HEK293 (cell line): ENCODE results near the gene LARP1.

Experiments
- CTCF ChIA-PET: fragments of 350-600 bp; formaldehyde crosslinking; extraction: SDS; loops from one replicate; lab custom pipeline; 2021; ENCODE audit warnings: antibody characterized with exemption; lab: Yijun Ruan, JAX
- POLR2A ChIA-PET: fragments of 300-600 bp; formaldehyde crosslinking; extraction: SDS; loops from one replicate; lab custom pipeline; 2020; ENCODE audit warnings: antibody characterized with exemption, inconsistent platforms; lab: Yijun Ruan, JAX
- H3K27ac ChIP-seq: fragments of 200-500 bp; sonication (Bioruptor generic); 2 replicates; pipeline ENCODE4 v1.5.1; 2014; ENCODE audit warnings: low read depth, low read length, control low read depth, inconsistent platforms; ENCODE audit errors: extremely low read depth
- H3K36me3 ChIP-seq, 2 experiments: fragments of 200-500 bp in 1 of 2; sonication (Bioruptor generic) in 1 of 2; 1 replicate in 1 of 2; 2 replicates in 1 of 2; pipeline ENCODE4 v1.5.1; 2014 to 2017; ENCODE audit warnings: inconsistent platforms in 2 of 2, low read length in 2 of 2; ENCODE audit not compliant: control insufficient read depth in 2 of 2, insufficient read depth in 1 of 2
- H3K4me1 ChIP-seq: fragments of 200-500 bp; sonication (Bioruptor generic); 2 replicates; pipeline ENCODE4 v1.5.1; 2014; ENCODE audit warnings: mild to moderate bottlenecking, low read length, inconsistent platforms; ENCODE audit not compliant: control insufficient read depth, insufficient read depth
- H3K4me3 ChIP-seq: 2 replicates; pipeline ENCODE4 v1.5.1; 2011; ENCODE audit warnings: low read depth, mild to moderate bottlenecking, control low read depth, low read length, moderate library complexity
- H3K9me3 ChIP-seq: fragments of 200-500 bp; sonication (Bioruptor generic); 2 replicates; pipeline ENCODE4 v1.5.1; 2014; ENCODE audit warnings: low read depth, low read length, inconsistent platforms; ENCODE audit not compliant: control insufficient read depth, insufficient read depth
- ATF2 ChIP-seq: fragments of 450-650 bp; formaldehyde crosslinking; IDR thresholded peaks from 2 replicates; pipeline ENCODE4 v1.5.1; 2016; ENCODE audit warnings: missing biosample characterization, missing genetic modification characterization, low read depth
- GLI4 ChIP-seq: fragments of 450-650 bp; formaldehyde crosslinking; IDR thresholded peaks from 2 replicates; pipeline ENCODE4 v1.5.1; 2016; ENCODE audit warnings: missing biosample characterization, missing genetic modification characterization
- KLF1 ChIP-seq: fragments of 450-650 bp; formaldehyde crosslinking; IDR thresholded peaks from 2 replicates; pipeline ENCODE4 v1.5.1; 2016; ENCODE audit warnings: missing biosample characterization, missing genetic modification characterization
- REST ChIP-seq: fragments of 450-650 bp; formaldehyde crosslinking; IDR thresholded peaks from 2 replicates; pipeline ENCODE4 v1.5.1; 2016; ENCODE audit warnings: missing biosample characterization, missing genetic modification characterization
- SP3 ChIP-seq: fragments of 450-650 bp; formaldehyde crosslinking; IDR thresholded peaks from 2 replicates; pipeline ENCODE4 v1.5.1; 2016; ENCODE audit warnings: missing biosample characterization, missing genetic modification characterization
- ZIC2 ChIP-seq: fragments of 450-650 bp; formaldehyde crosslinking; IDR thresholded peaks from 2 replicates; pipeline ENCODE4 v1.5.1; 2016; ENCODE audit warnings: missing biosample characterization, missing genetic modification characterization
- ZNF132 ChIP-seq: fragments of 450-650 bp; formaldehyde crosslinking; IDR thresholded peaks from 2 replicates; pipeline ENCODE4 v1.5.1; 2017; ENCODE audit warnings: missing biosample characterization, missing genetic modification characterization, borderline replicate concordance
- ZNF157 ChIP-seq: fragments of 450-650 bp; formaldehyde crosslinking; IDR thresholded peaks from 2 replicates; pipeline ENCODE4 v1.5.1; 2016; ENCODE audit warnings: missing biosample characterization, missing genetic modification characterization
- ZNF223 ChIP-seq: fragments of 450-650 bp; formaldehyde crosslinking; IDR thresholded peaks from 2 replicates; pipeline ENCODE4 v1.5.1; 2016; ENCODE audit warnings: missing biosample characterization, missing genetic modification characterization
- ZNF24 ChIP-seq: fragments of 450-650 bp; formaldehyde crosslinking; IDR thresholded peaks from 2 replicates; pipeline ENCODE4 v1.5.1; 2016; ENCODE audit warnings: missing biosample characterization, missing genetic modification characterization
- ZNF645 ChIP-seq: fragments of 450-650 bp; formaldehyde crosslinking; IDR thresholded peaks from 2 replicates; pipeline ENCODE4; 2016; ENCODE audit warnings: missing biosample characterization, missing genetic modification characterization
- ZNF791 ChIP-seq: fragments of 450-650 bp; formaldehyde crosslinking; IDR thresholded peaks from 2 replicates; pipeline ENCODE4 v1.5.1; 2016; ENCODE audit warnings: missing biosample characterization, missing genetic modification characterization
- TF ChIP-seq, protein P1 (sequence below): fragments of 450-650 bp; formaldehyde crosslinking; IDR thresholded peaks from 2 replicates; pipeline ENCODE4 v1.5.1; 2017; ENCODE audit warnings: missing biosample characterization, missing genetic modification characterization
- TF ChIP-seq, protein P2 (sequence below): fragments of 450-650 bp; formaldehyde crosslinking; IDR thresholded peaks from 2 replicates; pipeline ENCODE4 v1.5.1; 2016; ENCODE audit warnings: missing biosample characterization, missing genetic modification characterization

The LARP1 gene

GRCh38 chr5:154713615-154714125 is 41.5 kb upstream of the LARP1 start (continued):
- no peak for TF ChIP-seq ATF2 (tag by site-specific recombination)

DNA sequence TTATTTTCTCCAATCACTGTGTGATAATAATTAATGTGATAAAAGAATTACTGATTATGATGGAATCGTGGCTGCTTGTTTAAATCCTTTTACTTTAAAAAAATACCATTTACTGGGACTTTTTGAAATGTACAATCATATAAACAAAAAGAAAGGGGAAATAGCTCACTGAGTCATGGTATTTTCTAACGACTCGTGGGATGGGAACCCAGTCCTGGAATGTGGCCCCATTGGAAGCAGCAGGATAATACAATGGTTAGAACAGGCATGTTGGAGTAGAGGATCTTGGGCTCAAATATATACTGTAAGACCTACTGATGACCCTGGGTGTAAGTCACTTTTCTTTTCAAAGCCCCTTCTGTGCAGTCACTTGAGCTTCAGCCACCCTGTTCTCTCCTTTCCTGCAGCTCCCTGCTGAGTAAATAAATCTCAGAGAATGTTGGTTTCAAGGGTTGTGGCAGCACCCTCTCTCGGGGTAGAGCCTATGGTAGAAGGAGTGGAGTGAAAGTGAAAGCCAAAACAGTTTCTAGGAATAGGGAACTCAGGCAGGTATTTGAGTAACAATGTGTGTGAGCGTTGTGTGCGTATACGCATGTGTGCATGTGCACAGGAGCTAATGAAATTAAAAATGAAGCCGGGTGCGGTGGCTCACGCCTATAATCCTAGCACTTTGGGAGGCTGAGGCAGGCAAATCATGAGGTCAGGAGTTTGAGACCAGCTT is 40.8 kb upstream of the LARP1 start:
- H3K4me1 ChIP-seq, result peaks cover 3% of the 10 kb centered on the region; the same call in 1 of the 2 replicates
- H3K9me3 ChIP-seq, result no peaks in the 10 kb centered on the region
- no peak overlapping the region for H3K27ac ChIP-seq
- POLR2A ChIA-PET, result no interaction called here
- H3K36me3 ChIP-seq, result no peaks in the 10 kb centered on the region
- no peak overlapping the region for H3K4me3 ChIP-seq
- CTCF ChIA-PET, result interaction anchor here (0.6 to 0.7 kb wide), 4 partner anchors 16 to 1929 kb away, joined by 3 read pairs; no protein-coding TSS in a partner anchor
- no peak for TF ChIP-seq ZNF223 (tag by site-specific recombination)
- TF ChIP-seq, protein P1, sequence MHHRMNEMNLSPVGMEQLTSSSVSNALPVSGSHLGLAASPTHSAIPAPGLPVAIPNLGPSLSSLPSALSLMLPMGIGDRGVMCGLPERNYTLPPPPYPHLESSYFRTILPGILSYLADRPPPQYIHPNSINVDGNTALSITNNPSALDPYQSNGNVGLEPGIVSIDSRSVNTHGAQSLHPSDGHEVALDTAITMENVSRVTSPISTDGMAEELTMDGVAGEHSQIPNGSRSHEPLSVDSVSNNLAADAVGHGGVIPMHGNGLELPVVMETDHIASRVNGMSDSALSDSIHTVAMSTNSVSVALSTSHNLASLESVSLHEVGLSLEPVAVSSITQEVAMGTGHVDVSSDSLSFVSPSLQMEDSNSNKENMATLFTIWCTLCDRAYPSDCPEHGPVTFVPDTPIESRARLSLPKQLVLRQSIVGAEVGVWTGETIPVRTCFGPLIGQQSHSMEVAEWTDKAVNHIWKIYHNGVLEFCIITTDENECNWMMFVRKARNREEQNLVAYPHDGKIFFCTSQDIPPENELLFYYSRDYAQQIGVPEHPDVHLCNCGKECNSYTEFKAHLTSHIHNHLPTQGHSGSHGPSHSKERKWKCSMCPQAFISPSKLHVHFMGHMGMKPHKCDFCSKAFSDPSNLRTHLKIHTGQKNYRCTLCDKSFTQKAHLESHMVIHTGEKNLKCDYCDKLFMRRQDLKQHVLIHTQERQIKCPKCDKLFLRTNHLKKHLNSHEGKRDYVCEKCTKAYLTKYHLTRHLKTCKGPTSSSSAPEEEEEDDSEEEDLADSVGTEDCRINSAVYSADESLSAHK, result peak; percentile 91
- TF ChIP-seq ZIC2 (tag by site-specific recombination), result 0 out of 2 replicates have a peak, but pooled peaks have one; percentile 13

DNA sequence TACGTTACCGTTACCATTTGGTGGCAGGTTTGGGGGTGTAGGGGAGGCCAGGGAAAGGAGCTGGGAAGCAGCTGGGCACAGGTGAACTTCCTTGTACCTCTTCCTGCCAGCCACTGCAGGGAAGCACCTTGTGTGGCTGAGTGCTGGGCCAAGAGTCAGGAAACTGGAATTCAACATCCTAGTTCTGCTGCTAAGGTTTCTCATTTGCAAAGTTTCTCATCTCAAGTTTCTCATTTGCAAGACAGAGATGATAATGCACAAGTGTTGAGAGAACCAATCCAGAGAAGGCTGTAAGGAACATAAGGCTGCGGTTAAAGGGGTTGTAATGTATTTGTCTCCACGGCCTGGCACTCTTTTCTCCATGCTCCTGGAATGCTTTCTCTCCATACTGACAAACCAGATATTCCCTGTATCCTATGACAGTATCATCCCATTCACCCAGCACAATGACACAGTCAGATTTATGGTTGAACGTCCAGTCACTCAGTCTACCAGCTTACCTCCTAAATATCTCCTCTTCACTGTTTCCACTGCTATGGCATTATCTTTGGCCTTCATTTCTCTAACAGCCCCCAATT is 33.6 kb upstream of the LARP1 start:
- POLR2A ChIA-PET, result no interaction called here
- no peak overlapping the region for H3K4me3 ChIP-seq
- no peaks in the 10 kb centered on the region for H3K36me3 ChIP-seq
- no peak overlapping the region for H3K27ac ChIP-seq
- H3K4me1 ChIP-seq, result no peaks in the 10 kb centered on the region
- no peak for TF ChIP-seq SP3
- TF ChIP-seq KLF1 (tag by site-specific recombination), result no peak
- no peak for TF ChIP-seq GLI4 (tag by site-specific recombination)
- no peak for TF ChIP-seq ZNF157 (tag by site-specific recombination)
- no peak for TF ChIP-seq ZNF791 (tag by site-specific recombination)
- TF ChIP-seq, protein P2, sequence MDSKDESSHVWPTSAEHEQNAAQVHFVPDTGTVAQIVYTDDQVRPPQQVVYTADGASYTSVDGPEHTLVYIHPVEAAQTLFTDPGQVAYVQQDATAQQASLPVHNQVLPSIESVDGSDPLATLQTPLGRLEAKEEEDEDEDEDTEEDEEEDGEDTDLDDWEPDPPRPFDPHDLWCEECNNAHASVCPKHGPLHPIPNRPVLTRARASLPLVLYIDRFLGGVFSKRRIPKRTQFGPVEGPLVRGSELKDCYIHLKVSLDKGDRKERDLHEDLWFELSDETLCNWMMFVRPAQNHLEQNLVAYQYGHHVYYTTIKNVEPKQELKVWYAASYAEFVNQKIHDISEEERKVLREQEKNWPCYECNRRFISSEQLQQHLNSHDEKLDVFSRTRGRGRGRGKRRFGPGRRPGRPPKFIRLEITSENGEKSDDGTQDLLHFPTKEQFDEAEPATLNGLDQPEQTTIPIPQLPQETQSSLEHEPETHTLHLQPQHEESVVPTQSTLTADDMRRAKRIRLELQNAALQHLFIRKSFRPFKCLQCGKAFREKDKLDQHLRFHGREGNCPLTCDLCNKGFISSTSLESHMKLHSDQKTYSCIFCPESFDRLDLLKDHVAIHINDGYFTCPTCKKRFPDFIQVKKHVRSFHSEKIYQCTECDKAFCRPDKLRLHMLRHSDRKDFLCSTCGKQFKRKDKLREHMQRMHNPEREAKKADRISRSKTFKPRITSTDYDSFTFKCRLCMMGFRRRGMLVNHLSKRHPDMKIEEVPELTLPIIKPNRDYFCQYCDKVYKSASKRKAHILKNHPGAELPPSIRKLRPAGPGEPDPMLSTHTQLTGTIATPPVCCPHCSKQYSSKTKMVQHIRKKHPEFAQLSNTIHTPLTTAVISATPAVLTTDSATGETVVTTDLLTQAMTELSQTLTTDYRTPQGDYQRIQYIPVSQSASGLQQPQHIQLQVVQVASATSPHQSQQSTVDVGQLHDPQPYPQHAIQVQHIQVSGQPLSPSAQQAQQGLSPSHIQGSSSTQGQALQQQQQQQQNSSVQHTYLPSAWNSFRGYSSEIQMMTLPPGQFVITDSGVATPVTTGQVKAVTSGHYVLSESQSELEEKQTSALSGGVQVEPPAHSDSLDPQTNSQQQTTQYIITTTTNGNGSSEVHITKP (tag by site-specific recombination), result no peak
- no peak for TF ChIP-seq ZNF132
- TF ChIP-seq ZNF24 (tag by site-specific recombination), result no peak
- no peak for TF ChIP-seq ZNF645 (tag by site-specific recombination)
- no peak for TF ChIP-seq REST
- TF ChIP-seq, all 188 proteins: peak for 0
- CTCF ChIA-PET, result no interaction called here
- H3K9me3 ChIP-seq, result no peaks in the 10 kb centered on the region
